Measurements from ENCODE around the gene WBP11. TPM values are rescaled to one million over a fixed set of nuclear protein-coding genes. Genes with fewer than 3 reads are reported as not detected.

The WBP11 gene
- total and polyA plus RNA-seq, 9 of the 15 experiments (the other 6 are each of a cell fraction or from before 2014, with no cell fraction given): 7.7 to 60.8 (median 24.6) TPM

DNA sequence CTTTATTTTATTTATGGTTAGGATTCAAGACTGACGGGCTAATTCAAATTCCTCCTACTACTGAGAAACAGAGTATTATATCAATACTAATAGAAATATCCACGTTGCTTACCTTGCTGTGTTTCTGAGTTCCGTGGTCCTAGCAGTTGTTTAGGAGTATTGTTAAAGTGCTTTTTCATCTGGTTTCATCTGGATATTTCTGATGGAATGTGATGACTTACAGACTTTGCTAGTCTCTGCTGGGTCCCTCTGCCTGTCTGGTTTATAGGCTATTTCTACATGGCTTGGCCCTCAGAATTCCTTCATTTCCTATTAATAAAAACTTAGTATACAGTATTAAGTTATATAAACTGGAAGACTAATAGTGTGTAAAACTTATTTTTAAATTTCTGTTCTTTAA lies 10.7 kb upstream of the WBP11 start, which contains the start of gene SMCO3 (continued):
- TF ChIP-seq GTF2F1 (IDR thresholded peaks at IDR 0.05; ENCODE audit: low read depth, low read length) (no peak), ZNF445 (CRISPR knock-in tag; IDR thresholded peaks at IDR 0.05; ENCODE audit: low read depth) (no peak), MEIS2 (IDR thresholded peaks at IDR 0.05; ENCODE audit: partially characterized antibody) (no peak)
- TF ChIP-seq, protein P1, sequence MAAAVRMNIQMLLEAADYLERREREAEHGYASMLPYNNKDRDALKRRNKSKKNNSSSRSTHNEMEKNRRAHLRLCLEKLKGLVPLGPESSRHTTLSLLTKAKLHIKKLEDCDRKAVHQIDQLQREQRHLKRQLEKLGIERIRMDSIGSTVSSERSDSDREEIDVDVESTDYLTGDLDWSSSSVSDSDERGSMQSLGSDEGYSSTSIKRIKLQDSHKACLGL (CRISPR knock-in tag; IDR thresholded peaks at IDR 0.05; ENCODE audit: borderline replicate concordance, poor library complexity, severe bottlenecking): no peak

DNA sequence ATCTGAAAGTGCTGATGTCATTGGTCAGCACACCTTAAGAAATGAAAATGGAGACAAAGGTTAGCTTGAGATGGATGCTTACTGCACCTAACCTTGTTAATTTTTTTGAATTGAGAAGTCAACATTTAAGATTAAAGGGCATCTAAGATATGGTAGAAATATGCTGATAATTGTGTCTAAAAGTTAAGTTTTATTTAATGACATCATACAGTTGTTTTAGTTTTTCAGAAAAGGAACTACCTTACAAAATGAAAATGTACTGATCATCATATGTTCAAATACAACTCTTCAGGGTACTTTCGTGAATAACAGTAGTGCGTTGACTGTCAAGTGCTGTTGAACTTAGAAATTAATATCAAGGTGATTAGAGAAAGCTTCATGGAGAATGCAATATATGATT lies 8.2 kb upstream of the WBP11 start:
- FAIRE-seq: no peak
- H3K4me1 ChIP-seq (replicated peaks in 1 of 2; ENCODE audit: control insufficient read depth in 2 of 2, insufficient read depth in 2 of 2, low read length in 2 of 2): no peaks in the 10 kb centered on the region
- no peak for ATAC-seq
- H3K79me2 ChIP-seq (ENCODE audit: control insufficient read depth, insufficient read depth, low read length): no peaks in the 10 kb centered on the region
- POLR2A ChIA-PET: no interaction called here
- no peak overlapping the region for H2AFZ ChIP-seq (ENCODE audit: low read depth, low read length)
- CTCF ChIA-PET (ENCODE audit: low intra/inter-chr PET ratio): interaction anchor here (2.4 kb wide), 1 partner anchor 184 kb away, joined by 12 read pairs; no protein-coding TSS in a partner anchor
- intact Hi-C loops (cut with micrococcal nuclease) (loop anchor here (10.0 kb wide), 1 partner anchor 183 kb away; no protein-coding TSS in a partner anchor), in situ Hi-C loops (cut with MboI) (loop anchor here (25.0 kb wide), 1 partner anchor 1076 kb away; the partner anchor contains the start of gene STRAP)
- BruUV-seq (replicated peaks): no TSS peak
- H3K27ac ChIP-seq (ENCODE audit: extremely low read depth, low read depth, low read length): no peak overlapping the region
- no peaks in the 10 kb centered on the region for H4K20me1 ChIP-seq (replicated peaks; ENCODE audit: control insufficient read depth, insufficient read depth, low read length)
- DNase-seq (ENCODE audit: extremely low read depth in 1 of 4, low spot score in 3 of 4): no peak
- H3K36me3 ChIP-seq (ENCODE audit: control insufficient read depth, insufficient read depth, low read length): no peaks in the 10 kb centered on the region
- no peak overlapping the region for H3K4me2 ChIP-seq (ENCODE audit: insufficient read depth, low read length)
- no peaks in the 10 kb centered on the region for H3K27me3 ChIP-seq (ENCODE audit: control insufficient read depth in 2 of 2, insufficient read depth in 2 of 2, low read length in 2 of 2)
- H3K4me3 ChIP-seq: no peak overlapping the region
- H3K9me1 ChIP-seq (ENCODE audit: control insufficient read depth, insufficient read depth, low read length): no peaks in the 10 kb centered on the region
- WGBS (ENCODE audit: insufficient coverage, low coverage, missing lambda C conversion rate): 41% methylated on average over 2 of the region's 2 CpGs
- H3K9ac ChIP-seq (ENCODE audit: insufficient read depth in 1 of 2, low read depth in 2 of 2, low read length in 2 of 2): no peak overlapping the region
- no peaks in the 10 kb centered on the region for H3K9me3 ChIP-seq (replicated peaks; ENCODE audit: control insufficient read depth, insufficient read depth, low read depth, low read length)
- TF ChIP-seq ZNF75A (CRISPR knock-in tag; IDR thresholded peaks at IDR 0.05) (no peak), NR4A1 (CRISPR knock-in tag; IDR thresholded peaks at IDR 0.05) (no peak), NR4A1 (tag; IDR thresholded peaks at IDR 0.05) (no peak), ZFP30 (CRISPR knock-in tag; IDR thresholded peaks at IDR 0.05; ENCODE audit: borderline replicate concordance) (no peak), CHD4 (IDR thresholded peaks at IDR 0.05; ENCODE audit: insufficient read depth, insufficient replicate concordance, low read depth, low read length, poor library complexity, severe bottlenecking) (no peak)
- TF ChIP-seq, protein P2, sequence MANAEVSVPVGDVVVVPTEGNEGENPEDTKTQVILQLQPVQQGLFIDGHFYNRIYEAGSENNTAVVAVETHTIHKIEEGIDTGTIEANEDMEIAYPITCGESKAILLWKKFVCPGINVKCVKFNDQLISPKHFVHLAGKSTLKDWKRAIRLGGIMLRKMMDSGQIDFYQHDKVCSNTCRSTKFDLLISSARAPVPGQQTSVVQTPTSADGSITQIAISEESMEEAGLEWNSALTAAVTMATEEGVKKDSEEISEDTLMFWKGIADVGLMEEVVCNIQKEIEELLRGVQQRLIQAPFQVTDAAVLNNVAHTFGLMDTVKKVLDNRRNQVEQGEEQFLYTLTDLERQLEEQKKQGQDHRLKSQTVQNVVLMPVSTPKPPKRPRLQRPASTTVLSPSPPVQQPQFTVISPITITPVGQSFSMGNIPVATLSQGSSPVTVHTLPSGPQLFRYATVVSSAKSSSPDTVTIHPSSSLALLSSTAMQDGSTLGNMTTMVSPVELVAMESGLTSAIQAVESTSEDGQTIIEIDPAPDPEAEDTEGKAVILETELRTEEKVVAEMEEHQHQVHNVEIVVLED (CRISPR knock-in tag; IDR thresholded peaks at IDR 0.05): no peak
- TF ChIP-seq, protein P3, sequence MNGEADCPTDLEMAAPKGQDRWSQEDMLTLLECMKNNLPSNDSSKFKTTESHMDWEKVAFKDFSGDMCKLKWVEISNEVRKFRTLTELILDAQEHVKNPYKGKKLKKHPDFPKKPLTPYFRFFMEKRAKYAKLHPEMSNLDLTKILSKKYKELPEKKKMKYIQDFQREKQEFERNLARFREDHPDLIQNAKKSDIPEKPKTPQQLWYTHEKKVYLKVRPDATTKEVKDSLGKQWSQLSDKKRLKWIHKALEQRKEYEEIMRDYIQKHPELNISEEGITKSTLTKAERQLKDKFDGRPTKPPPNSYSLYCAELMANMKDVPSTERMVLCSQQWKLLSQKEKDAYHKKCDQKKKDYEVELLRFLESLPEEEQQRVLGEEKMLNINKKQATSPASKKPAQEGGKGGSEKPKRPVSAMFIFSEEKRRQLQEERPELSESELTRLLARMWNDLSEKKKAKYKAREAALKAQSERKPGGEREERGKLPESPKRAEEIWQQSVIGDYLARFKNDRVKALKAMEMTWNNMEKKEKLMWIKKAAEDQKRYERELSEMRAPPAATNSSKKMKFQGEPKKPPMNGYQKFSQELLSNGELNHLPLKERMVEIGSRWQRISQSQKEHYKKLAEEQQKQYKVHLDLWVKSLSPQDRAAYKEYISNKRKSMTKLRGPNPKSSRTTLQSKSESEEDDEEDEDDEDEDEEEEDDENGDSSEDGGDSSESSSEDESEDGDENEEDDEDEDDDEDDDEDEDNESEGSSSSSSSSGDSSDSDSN (IDR thresholded peaks at IDR 0.05; ENCODE audit: borderline replicate concordance in 1 of 2, low read depth in 2 of 2, low read length in 2 of 2): no peak
